ENCODE data around the gene UGT2A3. TPM values are rescaled to one million over a fixed set of nuclear protein-coding genes. Genes with fewer than 3 reads are reported as not detected.

Gene UGT2A3
- not detected for total RNA-seq
- polyA plus RNA-seq: 10 to 100 TPM; 16.9 to 28.0 (median 17.4) TPM

GRCh38 chr4:68951078-68951805 lies at the start of gene UGT2A3:
TSS of gene UGT2A3 (minus strand) at chr4:68951804. CDS start at chr4:68951760, 44 bp downstream.
- intact Hi-C loops (cut with DNase I): no loop called here
- H3K4me1 ChIP-seq: no peaks in the 10 kb centered on the region
- 13 to 57% methylated on average over 5 of the region's 5 CpGs for WGBS, 2 donors
- peak in 1 of 2 donors; percentile 19 for TF ChIP-seq POLR2A (IDR thresholded peaks at IDR 0.05)
- no peak for TF ChIP-seq EP300 (IDR thresholded peaks at IDR 0.05)
- DNase-seq: no peak
- no peaks in the 10 kb centered on the region for H3K36me3 ChIP-seq
- H3K27ac ChIP-seq: no peak within 1 kb of the TSS
- H3K27me3 ChIP-seq: no peaks in the 10 kb centered on the region
- no peaks in the 10 kb centered on the region for H3K9me3 ChIP-seq
- H3K4me3 ChIP-seq: no peak within 1 kb of the TSS

- DNase-seq: no peak
- WGBS, 2 donors: 67 to 83% methylated on average over 3 of the region's 3 CpGs
- TF ChIP-seq POLR2A (IDR thresholded peaks at IDR 0.05): no peak
- no peak for TF ChIP-seq CTCF (IDR thresholded peaks at IDR 0.05)
- TF ChIP-seq EP300 (IDR thresholded peaks at IDR 0.05): no peak
- no peak for TF ChIP-seq POLR2AphosphoS5 (IDR thresholded peaks at IDR 0.05)
- Histone ChIP-seq H3K27ac (no peak overlapping the region), H3K36me3 (no peaks in the 10 kb centered on the region), H3K4me3 (no peak overlapping the region), H3K4me1 (no peaks in the 10 kb centered on the region), H3K27me3 (no peaks in the 10 kb centered on the region), H3K9me3 (no peaks in the 10 kb centered on the region)
- intact Hi-C loops (cut with DNase I): no loop called here
These were observed 45.4 kb upstream of the UGT2A3 start for GRCh38 chr4:68997040-68997439.

GRCh38 chr4:68995292-68995691 lies 43.7 kb upstream of the UGT2A3 start:
- Histone ChIP-seq H3K27ac (no peak overlapping the region), H3K36me3 (no peaks in the 10 kb centered on the region), H3K4me1 (no peaks in the 10 kb centered on the region), H3K4me3 (no peak overlapping the region), H3K9me3 (no peaks in the 10 kb centered on the region), H3K27me3 (no peaks in the 10 kb centered on the region)
- TF ChIP-seq EP300 (IDR thresholded peaks at IDR 0.05): no peak
- no peak for TF ChIP-seq POLR2A (IDR thresholded peaks at IDR 0.05)
- no peak for TF ChIP-seq POLR2AphosphoS5 (IDR thresholded peaks at IDR 0.05)
- no peak for TF ChIP-seq CTCF (IDR thresholded peaks at IDR 0.05)
- WGBS, 2 donors: 85 to 89% methylated on average over 2 of the region's 2 CpGs
- no peak for DNase-seq
- intact Hi-C loops (cut with DNase I): no loop called here

- TF ChIP-seq EP300 (IDR thresholded peaks at IDR 0.05): no peak
- TF ChIP-seq POLR2AphosphoS5 (IDR thresholded peaks at IDR 0.05): no peak
- TF ChIP-seq CTCF (IDR thresholded peaks at IDR 0.05): no peak
- TF ChIP-seq POLR2A (IDR thresholded peaks at IDR 0.05): no peak
- no peak for DNase-seq
- H3K4me3 ChIP-seq: no peak overlapping the region
- intact Hi-C loops (cut with DNase I): no loop called here
- H3K4me1 ChIP-seq: no peaks in the 10 kb centered on the region
- whole genome bisulfite sequencing, 2 donors: 82 to 92% methylated on average over 2 of the region's 2 CpGs
- H3K27me3 ChIP-seq: no peaks in the 10 kb centered on the region
- H3K27ac ChIP-seq: no peak overlapping the region
- no peaks in the 10 kb centered on the region for H3K36me3 ChIP-seq
- H3K9me3 ChIP-seq: no peaks in the 10 kb centered on the region
These were observed 35.4 kb upstream of the UGT2A3 start for GRCh38 chr4:68987007-68987406.

GRCh38 chr4:68985442-68985841 lies 33.8 kb upstream of the UGT2A3 start:
- H3K36me3 ChIP-seq: no peaks in the 10 kb centered on the region
- no peak overlapping the region for H3K27ac ChIP-seq
- 65 to 92% methylated on average over 1 of the region's 1 CpG for WGBS, 2 donors
- H3K4me1 ChIP-seq: no peaks in the 10 kb centered on the region
- no peak for DNase-seq
- H3K27me3 ChIP-seq: no peaks in the 10 kb centered on the region
- no peaks in the 10 kb centered on the region for H3K9me3 ChIP-seq
- intact Hi-C loops (cut with DNase I): no loop called here
- no peak overlapping the region for H3K4me3 ChIP-seq
- no peak for TF ChIP-seq POLR2A (IDR thresholded peaks at IDR 0.05)
- TF ChIP-seq POLR2AphosphoS5 (IDR thresholded peaks at IDR 0.05): no peak
- TF ChIP-seq EP300 (IDR thresholded peaks at IDR 0.05): no peak
- TF ChIP-seq CTCF (IDR thresholded peaks at IDR 0.05): no peak

All from sigmoid colon (tissue), 7 donors.